ENCODE measurements around the gene TRIM71.

DNA sequence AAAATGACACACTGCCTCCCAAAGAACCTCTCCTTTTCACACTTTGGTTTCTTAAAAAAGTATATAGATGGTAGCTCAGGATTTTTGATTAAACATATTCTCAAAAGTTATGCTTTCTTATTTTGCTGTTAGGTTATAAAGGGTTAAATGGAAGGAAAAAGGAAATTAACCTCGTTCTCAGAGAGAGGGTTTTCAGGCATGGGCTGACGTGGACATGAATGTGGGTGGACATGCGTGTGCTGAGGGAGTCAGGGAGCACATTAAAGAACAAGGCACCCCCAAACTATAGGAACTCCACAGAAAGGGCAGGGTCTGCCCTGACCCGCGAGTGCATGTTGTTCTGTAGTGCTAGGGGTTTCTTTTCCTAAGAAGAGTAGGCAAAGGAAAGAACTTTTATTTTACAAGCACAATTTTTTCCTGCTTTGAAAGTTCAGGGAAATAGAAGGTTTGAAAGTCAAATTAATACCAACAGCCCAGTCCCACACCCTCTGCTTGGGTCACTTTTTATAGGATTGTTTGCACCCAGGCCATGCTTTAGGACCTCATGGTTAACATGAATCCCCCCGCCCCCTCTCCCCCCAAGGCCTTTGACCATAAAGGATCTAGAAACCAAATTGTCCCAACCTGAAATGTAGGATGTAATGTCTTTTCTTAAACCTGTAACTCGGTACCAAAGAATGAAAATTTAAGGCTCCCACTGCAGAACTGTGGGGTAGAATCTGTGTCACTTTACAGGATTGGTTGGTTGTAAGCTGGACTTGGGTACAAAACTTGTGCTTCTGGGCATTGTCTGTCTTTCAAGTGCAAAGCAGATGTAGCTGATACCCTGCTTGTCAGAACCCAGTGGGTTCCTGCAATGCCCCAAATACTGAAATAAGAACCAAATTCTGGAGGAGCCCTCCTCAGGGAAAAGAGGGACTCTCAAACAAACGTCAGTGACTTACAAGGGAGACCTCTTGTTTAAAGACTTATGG lies 75.1 kb downstream of the TRIM71 start:
- TF ChIP-seq, protein P1, sequence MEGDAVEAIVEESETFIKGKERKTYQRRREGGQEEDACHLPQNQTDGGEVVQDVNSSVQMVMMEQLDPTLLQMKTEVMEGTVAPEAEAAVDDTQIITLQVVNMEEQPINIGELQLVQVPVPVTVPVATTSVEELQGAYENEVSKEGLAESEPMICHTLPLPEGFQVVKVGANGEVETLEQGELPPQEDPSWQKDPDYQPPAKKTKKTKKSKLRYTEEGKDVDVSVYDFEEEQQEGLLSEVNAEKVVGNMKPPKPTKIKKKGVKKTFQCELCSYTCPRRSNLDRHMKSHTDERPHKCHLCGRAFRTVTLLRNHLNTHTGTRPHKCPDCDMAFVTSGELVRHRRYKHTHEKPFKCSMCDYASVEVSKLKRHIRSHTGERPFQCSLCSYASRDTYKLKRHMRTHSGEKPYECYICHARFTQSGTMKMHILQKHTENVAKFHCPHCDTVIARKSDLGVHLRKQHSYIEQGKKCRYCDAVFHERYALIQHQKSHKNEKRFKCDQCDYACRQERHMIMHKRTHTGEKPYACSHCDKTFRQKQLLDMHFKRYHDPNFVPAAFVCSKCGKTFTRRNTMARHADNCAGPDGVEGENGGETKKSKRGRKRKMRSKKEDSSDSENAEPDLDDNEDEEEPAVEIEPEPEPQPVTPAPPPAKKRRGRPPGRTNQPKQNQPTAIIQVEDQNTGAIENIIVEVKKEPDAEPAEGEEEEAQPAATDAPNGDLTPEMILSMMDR (IDR thresholded peaks at IDR 0.05; ENCODE audit: insufficient read depth, low read depth, low read length): no peak
- no peak for TF ChIP-seq EZH2 (IDR thresholded peaks at IDR 0.05; ENCODE audit: insufficient read depth, low read length)

Measured in astrocyte (in vitro differentiated cells and primary cell).